Esophagus muscularis mucosa (tissue), 4 donors: ENCODE results near the gene RBM20. TPM values are rescaled to one million over a fixed set of nuclear protein-coding genes. Genes with fewer than 3 reads are reported as not detected.

ENCODE experiments used
- DNase-seq: peaks from one replicate; pipeline ENCODE4 v3.0.0-alpha.2; 2017; ENCODE audit errors: extremely low spot score
- H3K27ac ChIP-seq, 4 donors: fragments of 200-600 bp; sonication (generic); replicated peaks in 1 of 4; 1 replicate in 3 of 4; 2 replicates in 1 of 4; pipeline ENCODE4 v1.5.1; 2016 to 2019; ENCODE audit warnings: mild to moderate bottlenecking in 1 of 4
- H3K27me3 ChIP-seq, 4 donors: fragments of 200-600 bp; sonication (generic); one replicate each; pipeline versions ENCODE4 v1.5.1 to v1.6.0; 2016 to 2019
- H3K36me3 ChIP-seq, 4 donors: fragments of 200-600 bp; sonication (generic); one replicate each; pipeline ENCODE4 v1.5.1; 2016 to 2019
- H3K4me1 ChIP-seq, 4 donors: fragments of 200-600 bp; sonication (generic); one replicate each; pipeline ENCODE4 v1.5.1; 2016 to 2019
- H3K4me3 ChIP-seq, 4 donors: fragments of 200-600 bp; sonication (generic); 1 replicate in 2 of 4; 2 replicates in 2 of 4; pipeline ENCODE4 v1.5.1; 2016 to 2019; ENCODE audit warnings: mild to moderate bottlenecking in 4 of 4, moderate library complexity in 1 of 4
- H3K9me3 ChIP-seq, 4 donors: fragments of 200-600 bp; sonication (generic); 1 replicate in 3 of 4; 2 replicates in 1 of 4; pipeline ENCODE4 v1.5.1; 2016 to 2019
- CTCF ChIP-seq, 3 experiments: fragments of 200-600 bp in 2 of 3; fragments of 450-650 bp in 1 of 3; sonication (generic) in 2 of 3; IDR thresholded peaks; one replicate each; pipeline ENCODE4 v1.5.1; 2017 to 2019; ENCODE audit warnings: antibody characterized with exemption in 3 of 3, mild to moderate bottlenecking in 2 of 3, moderate library complexity in 1 of 3
- EP300 ChIP-seq: sonication (generic); formaldehyde crosslinking; IDR thresholded peaks from one replicate; pipeline ENCODE4 v1.6.1; 2017; ENCODE audit warnings: antibody characterized with exemption
- POLR2A ChIP-seq: fragments of 450-650 bp; IDR thresholded peaks from one replicate; pipeline ENCODE4 v1.6.1; 2017; ENCODE audit warnings: antibody characterized with exemption, moderate library complexity, mild to moderate bottlenecking, low read depth
- POLR2AphosphoS5 ChIP-seq, 2 donors: sonication (generic); formaldehyde crosslinking; IDR thresholded peaks; one replicate each; pipeline ENCODE4 v1.6.1; 2017; ENCODE audit warnings: antibody characterized with exemption in 2 of 2
- WGBS: methylation state at CpG from one replicate; pipeline ENCODE4 v1.1.5; 2018; 5-methylcytosine and 5-hydroxymethylcytosine counted together
- intact Hi-C: fragments of 100-400 bp; cut with DNase I; formaldehyde crosslinking; loops from one replicate; pipeline ENCODE4 v1.15.1; 2023
- total RNA-seq, 4 donors: library from RNA; depleted of rRNA; stranded (reverse); fragments of >200 nt; gene quantifications; one replicate each; pipeline versions ENCODE4 v1.1.0 to v1.2.1, GENCODE V29; 2016

RBM20 gene
- total RNA-seq, 4 donors from 2014 or later: 5.3 to 7.7 (median 5.8) TPM

GRCh38 chr10:110733218-110733952, 89.2 kb downstream of the RBM20 start:
- peaks cover 0 to 21% (median 0%) of the 10 kb centered on the region in 4 donors for H3K4me1 ChIP-seq
- intact Hi-C loops: no loop called here
- no peak for DNase-seq
- no peaks in the 10 kb centered on the region for H3K9me3 ChIP-seq
- H3K36me3 ChIP-seq: no peaks in the 10 kb centered on the region
- H3K4me3 ChIP-seq: peak overlapping the region in 1 of 4 donors; percentile 13
- WGBS: 75% methylated on average over 16 of the region's 16 CpGs
- H3K27me3 ChIP-seq: no peaks in the 10 kb centered on the region
- TF ChIP-seq CTCF (IDR thresholded peaks at IDR 0.05): no peak
- no peak for TF ChIP-seq POLR2A
- no peak for TF ChIP-seq EP300
- TF ChIP-seq POLR2AphosphoS5 (IDR thresholded peaks at IDR 0.05): no peak
- H3K27ac ChIP-seq: no peak overlapping the region

- Histone ChIP-seq H3K27me3 (no peaks in the 10 kb centered on the region), H3K4me3 (no peak overlapping the region), H3K9me3 (no peaks in the 10 kb centered on the region), H3K36me3 (no peaks in the 10 kb centered on the region), H3K4me1 (peaks cover 0 to 32% (median 0%) of the 10 kb centered on the region in 4 donors), H3K27ac (no peak overlapping the region)
- 96% methylated on average over 6 of the region's 6 CpGs for WGBS
- intact Hi-C loops: no loop called here
- no peak for DNase-seq
- TF ChIP-seq POLR2AphosphoS5 (IDR thresholded peaks at IDR 0.05) (no peak), POLR2A (no peak), CTCF (IDR thresholded peaks at IDR 0.05) (no peak), EP300 (no peak)
Observed at GRCh38 chr10:110735620-110736027, 91.5 kb downstream of the RBM20 start.

GRCh38 chr10:110737886-110738634, 93.9 kb downstream of the RBM20 start:
- Histone ChIP-seq H3K36me3 (no peaks in the 10 kb centered on the region), H3K9me3 (no peaks in the 10 kb centered on the region), H3K27me3 (no peaks in the 10 kb centered on the region), H3K27ac (no peak overlapping the region), H3K4me1 (peaks cover 0 to 34% (median 0%) of the 10 kb centered on the region in 4 donors), H3K4me3 (no peak overlapping the region)
- intact Hi-C loops: no loop called here
- 70% methylated on average over 7 of the region's 7 CpGs for WGBS
- no peak for TF ChIP-seq EP300
- TF ChIP-seq CTCF (IDR thresholded peaks at IDR 0.05): no peak
- no peak for TF ChIP-seq POLR2AphosphoS5 (IDR thresholded peaks at IDR 0.05)
- no peak for TF ChIP-seq POLR2A
- no peak for DNase-seq

- peaks cover 0 to 41% (median 0%) of the 10 kb centered on the region in 4 donors for H3K4me1 ChIP-seq
- no peaks in the 10 kb centered on the region for H3K9me3 ChIP-seq
- H3K27me3 ChIP-seq: no peaks in the 10 kb centered on the region
- no peak for TF ChIP-seq CTCF (IDR thresholded peaks at IDR 0.05)
- no peak for TF ChIP-seq POLR2AphosphoS5 (IDR thresholded peaks at IDR 0.05)
- TF ChIP-seq POLR2A: no peak
- TF ChIP-seq EP300: no peak
- no peak overlapping the region for H3K27ac ChIP-seq
- no peak overlapping the region for H3K4me3 ChIP-seq
- no peak for DNase-seq
- intact Hi-C loops: loop anchor here (10.0 kb wide), 1 partner anchor 65 kb away; no protein-coding TSS in a partner anchor
- H3K36me3 ChIP-seq: no peaks in the 10 kb centered on the region
- WGBS: 75% methylated on average over 7 of the region's 7 CpGs
Observed at GRCh38 chr10:110739811-110740271, 95.7 kb downstream of the RBM20 start.
